Left ventricle myocardium superior (tissue), 1 donor: ENCODE measurements around the gene SLC10A3. TPM values are rescaled to one million over a fixed set of nuclear protein-coding genes. Genes with fewer than 3 reads are reported as not detected.

Source experiments
- ATAC-seq: fragments of 200-7000 bp; cut with Tn5 transposase; one replicate; pipeline ENCODE4 v1.9.1; 2020; ENCODE audit warnings: mild to moderate bottlenecking, moderate library complexity
- DNase-seq: peaks from one replicate; pipeline ENCODE4 v3.0.0-alpha.2; 2020
- intact Hi-C: fragments of 100-400 bp; cut with micrococcal nuclease; formaldehyde crosslinking; loops from one replicate; pipeline ENCODE4 v1.11.0; 2022
- total RNA-seq: library from RNA; stranded (reverse); fragmentation: NEBNext Ultra II Directional; extraction: Animal tissue kit (Norgen Biotek cat#: 25700); gene quantifications from one replicate; pipeline ENCODE4 v1.2.1, GENCODE V29; 2021
- donor health status: DM: no; HTN: yes; CAD: no; lungs with severe emphysema.

Gene SLC10A3
- total RNA-seq, 1 donor from 2014 or later = 12.2 TPM

- intact Hi-C loops = no loop called here
- DNase-seq (peak; percentile 78), ATAC-seq (peak; percentile 48)
Observed at GRCh38 chrX:154486396-154487207, 3.8 kb downstream of the SLC10A3 start, which contains the start of gene UBL4A. UBL4A (minus strand) TSS chrX:154486615; CDS start chrX:154486584, 31 bp downstream.

GRCh38 chrX:154486052-154486395 is 4.4 kb downstream of the SLC10A3 start:
- ATAC-seq (peak; percentile 1), DNase-seq (peak; percentile 67)
- intact Hi-C loops = no loop called here

GRCh38 chrX:154485150-154486051 is 5.0 kb downstream of the SLC10A3 start:
- intact Hi-C loops = no loop called here
- ATAC-seq = peak; percentile 7
- DNase-seq = peak; percentile 52

GRCh38 chrX:154484255-154485149 is 5.9 kb downstream of the SLC10A3 start:
- ATAC-seq (no peak), DNase-seq (no peak)
- intact Hi-C loops = no loop called here

GRCh38 chrX:154483325-154483724 is 7.1 kb downstream of the SLC10A3 start:
- ATAC-seq (no peak), DNase-seq (no peak)
- intact Hi-C loops = no loop called here

GRCh38 chrX:154482786-154483185 is 7.6 kb downstream of the SLC10A3 start:
- ATAC-seq (no peak), DNase-seq (no peak)
- intact Hi-C loops = no loop called here

- ATAC-seq = no peak
- DNase-seq = no peak
- intact Hi-C loops = no loop called here
Observed at GRCh38 chrX:154481911-154482601, 8.4 kb downstream of the SLC10A3 start.

- intact Hi-C loops = no loop called here
- ATAC-seq = no peak
- DNase-seq = no peak
Observed at GRCh38 chrX:154481195-154481594, 9.2 kb downstream of the SLC10A3 start.

- DNase-seq = peak; percentile 95
- intact Hi-C loops = no loop called here
- ATAC-seq = peak; percentile 97
Observed at GRCh38 chrX:154478728-154479622, 11.5 kb downstream of the SLC10A3 start, which contains the start of gene LAGE3. LAGE3 (minus strand) TSS chrX:154479281; CDS start chrX:154478915, 366 bp downstream.

- ATAC-seq = no peak
- intact Hi-C loops = no loop called here
- DNase-seq = no peak
Observed at GRCh38 chrX:154477891-154478477, 12.4 kb downstream of the SLC10A3 start.

GRCh38 chrX:154476821-154477220 is 13.6 kb downstream of the SLC10A3 start:
- intact Hi-C loops = no loop called here
- DNase-seq (no peak), ATAC-seq (no peak)

- intact Hi-C loops = no loop called here
- ATAC-seq = no peak
- DNase-seq = peak; percentile 9
Observed at GRCh38 chrX:154473683-154474082, 16.7 kb downstream of the SLC10A3 start.

GRCh38 chrX:154472685-154473632 is 17.5 kb downstream of the SLC10A3 start:
- intact Hi-C loops = no loop called here
- DNase-seq (peak; percentile 23), ATAC-seq (no peak)

- DNase-seq (peak; percentile 9), ATAC-seq (no peak)
- intact Hi-C loops = no loop called here
Observed at GRCh38 chrX:154471839-154472684, 18.4 kb downstream of the SLC10A3 start.

- DNase-seq (peak; percentile 15), ATAC-seq (no peak)
- intact Hi-C loops = no loop called here
Observed at GRCh38 chrX:154470914-154471568, 19.4 kb downstream of the SLC10A3 start.
